Nephron progenitor cell (in vitro differentiated cells): ENCODE measurements around the gene MMS19.

ENCODE experiments used
- DNase-seq: peaks from one replicate; pipeline ENCODE4 v3.0.0; 2021
- H3K27ac Mint-ChIP-seq: 2 replicates; pipeline ENCODE4 v1.8.0; 2021; ENCODE audit warnings: mild to moderate bottlenecking, moderate library complexity, mixed read lengths
- H3K27me3 Mint-ChIP-seq: 2 replicates; pipeline ENCODE4 v1.8.0; 2021; ENCODE audit warnings: mild to moderate bottlenecking, low read depth, mixed read lengths; ENCODE audit not compliant: poor library complexity
- H3K36me3 Mint-ChIP-seq: 2 replicates; pipeline ENCODE4 v1.8.0; 2021; ENCODE audit warnings: low read depth, mixed read lengths
- H3K4me1 Mint-ChIP-seq: 2 replicates; pipeline ENCODE4 v1.8.0; 2021; ENCODE audit warnings: mixed read lengths
- H3K4me3 Mint-ChIP-seq: 2 replicates; pipeline ENCODE4 v1.8.0; 2021; ENCODE audit warnings: mild to moderate bottlenecking, moderate library complexity, mixed read lengths
- H3K9me3 Mint-ChIP-seq: 2 replicates; pipeline ENCODE4 v1.8.0; 2021; ENCODE audit warnings: mild to moderate bottlenecking, moderate library complexity, mixed read lengths
- CTCF ChIP-seq: fragments of 200-600 bp; sonication (generic); IDR thresholded peaks from 2 replicates; pipeline ENCODE4 v1.5.0; 2021; ENCODE audit warnings: antibody characterized with exemption

The MMS19 gene

GRCh38 chr10:97542169-97543024, 44.2 kb upstream of the MMS19 start:
- DNase-seq: no peak
- peak overlapping the region; percentile 54 for H3K4me3 Mint-ChIP-seq
- peaks cover 83% of the 10 kb centered on the region for H3K4me1 Mint-ChIP-seq
- peaks cover 5% of the 10 kb centered on the region for H3K27me3 Mint-ChIP-seq
- no peaks in the 10 kb centered on the region for H3K36me3 Mint-ChIP-seq
- TF ChIP-seq CTCF: no peak
- H3K27ac Mint-ChIP-seq: peak overlapping the region; percentile 96
- no peaks in the 10 kb centered on the region for H3K9me3 Mint-ChIP-seq

GRCh38 chr10:97540669-97541500, 42.7 kb upstream of the MMS19 start:
- peaks cover 5% of the 10 kb centered on the region for H3K27me3 Mint-ChIP-seq
- no peak overlapping the region for H3K4me3 Mint-ChIP-seq
- no peaks in the 10 kb centered on the region for H3K9me3 Mint-ChIP-seq
- peaks cover 82% of the 10 kb centered on the region for H3K4me1 Mint-ChIP-seq
- no peaks in the 10 kb centered on the region for H3K36me3 Mint-ChIP-seq
- DNase-seq: no peak
- H3K27ac Mint-ChIP-seq: no peak overlapping the region
- TF ChIP-seq CTCF: no peak

GRCh38 chr10:97539523-97540200, 41.4 kb upstream of the MMS19 start:
- no peak for TF ChIP-seq CTCF
- H3K4me3 Mint-ChIP-seq: peak overlapping the region; percentile 16
- H3K36me3 Mint-ChIP-seq: no peaks in the 10 kb centered on the region
- H3K4me1 Mint-ChIP-seq: peaks cover 77% of the 10 kb centered on the region
- no peaks in the 10 kb centered on the region for H3K9me3 Mint-ChIP-seq
- peak overlapping the region; percentile 91 for H3K27ac Mint-ChIP-seq
- DNase-seq: peak; percentile 45
- H3K27me3 Mint-ChIP-seq: peaks cover under 1% of the 10 kb centered on the region

GRCh38 chr10:97538839-97539238, 40.6 kb upstream of the MMS19 start:
- no peak for DNase-seq
- Mint-ChIP-seq H3K9me3 (no peaks in the 10 kb centered on the region), H3K27ac (peak overlapping the region; percentile 82), H3K4me1 (peaks cover 76% of the 10 kb centered on the region), H3K4me3 (no peak overlapping the region), H3K27me3 (peaks cover 3% of the 10 kb centered on the region), H3K36me3 (no peaks in the 10 kb centered on the region)
- no peak for TF ChIP-seq CTCF

GRCh38 chr10:97538411-97538810, 40.2 kb upstream of the MMS19 start:
- H3K4me1 Mint-ChIP-seq: peaks cover 73% of the 10 kb centered on the region
- H3K27ac Mint-ChIP-seq: peak overlapping the region; percentile 82
- H3K36me3 Mint-ChIP-seq: no peaks in the 10 kb centered on the region
- H3K9me3 Mint-ChIP-seq: no peaks in the 10 kb centered on the region
- TF ChIP-seq CTCF: no peak
- peaks cover 3% of the 10 kb centered on the region for H3K27me3 Mint-ChIP-seq
- DNase-seq: no peak
- H3K4me3 Mint-ChIP-seq: no peak overlapping the region
